Spleen (tissue), 7 donors: ENCODE results near the gene SYT14.

ENCODE experiments used
- POLR2A ChIP-seq, 3 donors: fragments of 450-650 bp; IDR thresholded peaks; one replicate each; pipeline ENCODE4 v1.5.1; 2017; ENCODE audit warnings: antibody characterized with exemption in 3 of 3, mild to moderate bottlenecking in 1 of 3
- POLR2AphosphoS5 ChIP-seq, 3 donors: sonication (generic); formaldehyde crosslinking; IDR thresholded peaks; one replicate each; pipeline ENCODE4 v1.5.1; 2017; ENCODE audit warnings: antibody characterized with exemption in 3 of 3
- TF ChIP-seq, protein P1 (sequence below), 11 experiments: fragments of 200-600 bp in 7 of 11; fragments of 450-650 bp in 4 of 11; sonication (generic) in 4 of 11; IDR thresholded peaks in 8 of 11; conservative IDR thresholded peaks in 3 of 11; 1 replicate in 7 of 11; 2 replicates in 4 of 11; pipeline versions ENCODE4 v1.4.0 to v1.8.0; 2016 to 2021; ENCODE audit warnings: antibody characterized with exemption in 11 of 11, inconsistent platforms in 4 of 11, mild to moderate bottlenecking in 1 of 11
- donor health status: DM: no; HTN: no; CAD: no; lungs with moderate emphysema.
- donor health status: DM: no; HTN: no; CAD: no.
- donor health status: DM: no; HTN: no; CAD: no.

DNA sequence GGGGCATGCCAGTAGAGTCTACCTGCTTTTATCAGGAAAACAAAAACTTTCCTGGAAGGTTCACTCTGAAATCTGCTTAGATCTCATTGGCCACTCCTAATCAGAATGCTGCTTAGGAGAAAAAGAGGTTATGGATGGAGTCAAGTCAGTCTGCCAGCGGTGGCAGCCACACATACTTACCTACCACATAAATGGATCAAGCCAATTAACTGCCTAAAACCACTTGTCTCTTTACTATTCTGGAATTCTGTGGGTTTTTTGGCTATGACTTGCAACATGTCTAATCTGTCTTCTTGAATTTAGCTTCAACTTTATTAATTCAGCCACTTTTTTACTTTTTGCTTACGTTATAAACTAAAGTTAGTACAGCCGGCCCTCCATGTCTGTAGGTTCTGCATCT is 154.3 kb downstream of the SYT14 start:
- TF ChIP-seq, protein P1, sequence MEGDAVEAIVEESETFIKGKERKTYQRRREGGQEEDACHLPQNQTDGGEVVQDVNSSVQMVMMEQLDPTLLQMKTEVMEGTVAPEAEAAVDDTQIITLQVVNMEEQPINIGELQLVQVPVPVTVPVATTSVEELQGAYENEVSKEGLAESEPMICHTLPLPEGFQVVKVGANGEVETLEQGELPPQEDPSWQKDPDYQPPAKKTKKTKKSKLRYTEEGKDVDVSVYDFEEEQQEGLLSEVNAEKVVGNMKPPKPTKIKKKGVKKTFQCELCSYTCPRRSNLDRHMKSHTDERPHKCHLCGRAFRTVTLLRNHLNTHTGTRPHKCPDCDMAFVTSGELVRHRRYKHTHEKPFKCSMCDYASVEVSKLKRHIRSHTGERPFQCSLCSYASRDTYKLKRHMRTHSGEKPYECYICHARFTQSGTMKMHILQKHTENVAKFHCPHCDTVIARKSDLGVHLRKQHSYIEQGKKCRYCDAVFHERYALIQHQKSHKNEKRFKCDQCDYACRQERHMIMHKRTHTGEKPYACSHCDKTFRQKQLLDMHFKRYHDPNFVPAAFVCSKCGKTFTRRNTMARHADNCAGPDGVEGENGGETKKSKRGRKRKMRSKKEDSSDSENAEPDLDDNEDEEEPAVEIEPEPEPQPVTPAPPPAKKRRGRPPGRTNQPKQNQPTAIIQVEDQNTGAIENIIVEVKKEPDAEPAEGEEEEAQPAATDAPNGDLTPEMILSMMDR (IDR thresholded peaks at IDR 0.05 in 8 of 11, conservative IDR thresholded peaks at IDR 0.05 in 3 of 11): no peak
- TF ChIP-seq POLR2AphosphoS5 (IDR thresholded peaks at IDR 0.05) (no peak), POLR2A (IDR thresholded peaks at IDR 0.05) (no peak)
